GM19463 (cell line): Measurements from ENCODE around the gene SPINK9.
A peak's percentile ranks its signal among the peaks of the same experiment; 100 is the strongest.

Experiments used
- ATAC-seq: cut with Tn5 transposase; IDR thresholded peaks from one replicate; pipeline ENCODE4 v1.9.1; 2021; ENCODE audit warnings: mild to moderate bottlenecking, moderate library complexity; ENCODE audit not compliant: unreplicated experiment

The SPINK9 gene

DNA sequence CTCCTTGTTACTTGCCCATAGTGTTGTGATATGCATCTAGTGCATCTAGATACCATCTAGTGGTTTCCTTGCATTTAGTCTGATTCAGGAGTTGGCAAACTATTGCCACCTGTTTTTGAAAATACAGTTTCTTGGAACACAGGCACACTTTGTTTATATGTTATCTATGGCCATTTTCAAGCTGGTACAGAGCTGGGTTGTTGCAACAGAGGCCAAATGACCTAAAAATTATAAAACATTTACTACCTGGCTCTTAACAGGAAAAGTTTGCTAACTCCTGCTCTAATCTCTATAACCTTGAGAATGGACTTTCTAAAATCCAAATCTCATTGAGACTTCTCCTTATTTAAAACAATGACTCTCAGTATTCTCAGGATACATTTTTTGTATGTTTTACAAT is 29.0 kb downstream of the SPINK9 start:
- ATAC-seq, result no peak

DNA sequence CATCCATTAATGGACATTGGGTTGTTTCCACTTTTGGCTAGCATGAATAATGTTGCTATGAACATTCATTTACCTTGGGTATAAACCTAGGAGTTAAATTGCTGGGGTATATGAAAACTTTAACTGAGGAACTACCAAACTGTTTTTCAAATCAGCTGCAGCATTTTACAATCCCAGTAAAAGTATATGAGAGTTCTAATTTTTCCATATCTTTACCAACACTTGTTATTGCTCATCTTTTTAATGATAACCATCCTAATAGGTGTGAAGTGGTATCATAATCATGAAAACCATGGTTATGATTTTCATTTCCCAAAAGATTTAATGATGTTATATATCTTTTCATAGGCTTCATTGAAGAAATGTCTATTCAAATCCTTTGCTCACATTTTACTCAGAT is 32.9 kb downstream of the SPINK9 start:
- ATAC-seq, result no peak

DNA sequence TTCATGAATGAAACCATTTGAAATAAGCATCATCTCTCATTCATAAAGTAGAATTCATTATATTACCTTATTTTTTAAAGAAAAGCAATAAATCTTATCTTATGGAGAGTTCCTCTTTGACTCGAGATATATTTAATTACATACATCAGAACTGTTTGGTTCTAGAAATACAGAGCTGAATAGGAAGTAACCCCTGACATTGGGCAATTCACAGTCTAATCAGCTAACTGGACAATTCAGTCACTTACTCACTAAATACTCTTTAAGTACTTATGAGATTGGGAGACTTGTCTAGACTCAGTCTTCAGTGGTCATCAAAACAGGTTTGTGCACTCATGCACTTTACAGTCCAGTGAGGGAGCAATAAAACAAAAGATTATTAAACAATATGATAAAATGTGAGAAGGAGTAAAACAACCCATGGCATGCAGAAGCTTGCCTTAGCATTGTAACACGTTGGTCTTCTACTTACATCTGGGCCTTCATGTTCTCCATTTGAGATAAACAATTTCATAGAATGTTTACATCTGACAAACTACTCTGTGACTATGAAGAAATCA is 36.9 kb downstream of the SPINK9 start:
- no peak for ATAC-seq

DNA sequence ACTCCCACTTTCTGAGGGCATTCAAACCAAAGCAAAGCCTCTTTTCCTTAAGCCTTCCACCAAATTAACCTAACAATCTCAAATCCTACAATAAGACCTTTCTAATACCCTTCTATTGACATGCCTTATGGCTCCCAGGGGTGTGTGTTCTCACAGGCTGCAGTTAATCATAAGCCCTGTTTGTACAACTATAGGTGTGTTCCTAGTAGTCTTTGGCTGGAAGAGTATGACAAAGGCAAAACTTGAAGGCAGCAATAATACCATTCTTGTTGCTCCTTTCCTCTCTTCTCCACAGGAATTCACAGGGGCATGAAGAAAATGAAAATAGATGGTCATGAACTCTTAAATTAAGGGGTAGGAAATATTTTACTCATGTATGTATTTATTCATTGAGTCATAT is 37.5 kb downstream of the SPINK9 start:
- ATAC-seq, result no peak

DNA sequence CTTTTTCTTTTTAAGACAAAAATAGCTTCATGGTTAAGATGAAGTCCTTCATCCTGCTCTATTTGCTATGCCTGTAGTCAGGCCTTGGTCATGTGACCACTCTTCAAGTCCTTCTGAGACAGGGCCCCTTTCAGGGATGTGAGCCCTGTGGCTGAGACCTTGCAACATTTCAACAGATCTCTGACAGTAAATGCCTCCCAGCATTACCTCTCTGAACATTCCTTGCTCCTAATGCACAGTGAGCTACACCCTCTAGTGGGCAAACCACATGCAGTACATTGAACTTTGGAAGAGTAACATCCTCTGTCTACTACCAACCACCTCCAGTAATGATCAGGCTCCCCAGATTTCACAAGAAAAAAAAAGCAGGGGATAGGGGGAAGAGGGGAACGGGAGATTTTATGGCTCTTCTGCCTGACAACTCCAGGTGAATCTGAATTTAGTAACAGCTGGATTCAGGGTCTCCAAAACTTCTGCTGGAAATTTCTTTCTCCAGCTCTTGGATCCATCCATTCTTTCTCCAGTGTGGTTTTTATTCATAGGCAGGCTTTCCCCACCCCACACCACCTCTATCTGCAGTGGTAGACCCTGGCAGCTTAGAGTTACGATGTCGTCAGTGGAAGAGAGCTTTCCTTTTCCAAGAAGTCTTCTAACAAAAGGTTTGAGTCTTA is 39.5 kb downstream of the SPINK9 start:
- ATAC-seq, result peak; percentile 91

DNA sequence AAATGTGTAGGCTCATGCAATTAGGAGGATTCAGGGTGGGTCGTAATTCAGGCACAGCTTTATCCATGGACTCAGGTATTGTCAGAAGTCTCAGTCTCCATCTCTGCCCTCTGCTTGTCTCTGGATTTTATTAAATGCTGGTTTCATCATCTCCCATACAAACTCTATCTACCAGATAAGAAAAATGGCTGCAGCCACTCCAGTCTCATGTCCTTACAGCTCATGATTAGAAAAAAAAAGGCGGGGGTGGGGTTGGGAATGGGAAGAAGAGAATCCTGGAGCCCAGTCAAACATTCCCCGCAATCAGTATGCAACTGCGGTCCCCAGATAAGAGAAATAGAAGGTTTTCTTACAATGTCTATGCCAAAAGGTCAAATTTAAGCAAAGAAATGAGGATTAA is 40.8 kb downstream of the SPINK9 start:
- ATAC-seq, result no peak

DNA sequence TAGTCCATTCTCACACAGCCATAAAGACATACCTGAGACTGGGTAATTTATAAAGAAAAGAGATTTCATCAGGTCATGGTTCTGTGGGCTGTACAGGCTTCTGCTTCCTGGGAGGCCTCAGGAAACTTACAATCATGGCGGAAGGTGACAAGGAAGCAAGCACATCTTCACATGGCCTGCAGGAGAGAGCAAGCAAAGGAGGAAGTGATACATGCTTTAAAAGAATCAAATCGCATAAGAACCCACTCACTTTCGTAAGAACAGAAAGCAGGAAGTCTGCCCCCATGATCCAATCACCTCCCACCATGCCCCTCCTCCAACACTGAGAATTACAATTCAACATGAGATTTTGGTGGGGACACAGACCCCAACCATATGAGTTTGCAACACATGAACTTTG is 43.3 kb downstream of the SPINK9 start:
- no peak for ATAC-seq

DNA sequence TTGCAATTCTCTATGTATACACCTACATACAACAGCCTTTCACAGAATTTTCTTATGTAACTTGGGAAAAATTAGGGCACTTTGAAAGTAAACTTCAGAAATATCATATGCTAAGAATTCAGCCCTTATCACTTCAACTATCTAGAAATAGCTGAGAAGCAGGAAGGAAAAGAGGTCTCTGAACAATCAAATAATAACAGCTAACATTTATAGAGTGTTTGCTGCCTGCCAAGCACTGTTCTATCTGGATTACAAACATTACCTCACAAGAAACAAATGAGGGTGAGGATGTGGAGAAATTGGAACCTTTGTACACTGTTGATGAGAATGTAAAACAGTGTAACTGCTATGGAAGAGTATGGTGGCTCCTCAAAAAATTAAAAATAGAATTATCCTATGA is 44.0 kb downstream of the SPINK9 start:
- no peak for ATAC-seq

DNA sequence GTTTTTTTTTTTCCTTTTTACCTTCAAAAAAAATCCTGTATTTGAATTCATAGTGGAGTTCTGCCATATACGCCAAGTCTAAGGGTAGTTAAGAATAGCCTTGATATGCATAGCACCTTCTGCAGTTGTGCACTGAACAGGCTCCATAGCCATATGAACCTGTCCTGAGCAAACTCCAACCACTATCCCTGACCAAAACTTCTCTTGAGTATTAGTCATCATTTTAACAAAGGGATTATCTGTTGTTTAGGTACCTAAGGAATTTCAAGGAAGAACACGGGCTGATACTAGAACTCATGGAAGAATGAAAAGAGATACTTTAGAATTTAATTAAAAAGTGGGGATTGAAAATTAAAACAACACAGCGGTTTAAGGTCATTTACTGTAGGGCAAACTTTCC is 46.5 kb downstream of the SPINK9 start:
- ATAC-seq, result no peak

DNA sequence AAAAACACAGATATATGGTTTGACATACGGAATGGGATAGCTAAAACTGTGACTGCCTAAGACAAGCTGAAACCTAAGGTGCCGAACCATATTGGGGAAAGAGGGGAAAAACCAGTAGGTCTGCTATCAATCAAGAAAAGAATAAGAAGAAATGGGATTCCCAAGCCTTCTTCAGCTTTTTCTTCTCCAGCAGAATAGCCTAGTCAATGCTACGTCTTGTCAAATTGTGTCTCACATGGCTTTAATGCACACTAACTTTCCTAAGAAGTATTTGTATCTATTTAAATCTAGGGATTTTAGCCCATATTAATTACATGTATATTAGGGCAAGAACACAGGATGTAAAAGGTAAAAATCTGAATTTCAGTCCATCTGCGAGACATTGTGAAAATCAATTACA is 47.6 kb downstream of the SPINK9 start:
- no peak for ATAC-seq

DNA sequence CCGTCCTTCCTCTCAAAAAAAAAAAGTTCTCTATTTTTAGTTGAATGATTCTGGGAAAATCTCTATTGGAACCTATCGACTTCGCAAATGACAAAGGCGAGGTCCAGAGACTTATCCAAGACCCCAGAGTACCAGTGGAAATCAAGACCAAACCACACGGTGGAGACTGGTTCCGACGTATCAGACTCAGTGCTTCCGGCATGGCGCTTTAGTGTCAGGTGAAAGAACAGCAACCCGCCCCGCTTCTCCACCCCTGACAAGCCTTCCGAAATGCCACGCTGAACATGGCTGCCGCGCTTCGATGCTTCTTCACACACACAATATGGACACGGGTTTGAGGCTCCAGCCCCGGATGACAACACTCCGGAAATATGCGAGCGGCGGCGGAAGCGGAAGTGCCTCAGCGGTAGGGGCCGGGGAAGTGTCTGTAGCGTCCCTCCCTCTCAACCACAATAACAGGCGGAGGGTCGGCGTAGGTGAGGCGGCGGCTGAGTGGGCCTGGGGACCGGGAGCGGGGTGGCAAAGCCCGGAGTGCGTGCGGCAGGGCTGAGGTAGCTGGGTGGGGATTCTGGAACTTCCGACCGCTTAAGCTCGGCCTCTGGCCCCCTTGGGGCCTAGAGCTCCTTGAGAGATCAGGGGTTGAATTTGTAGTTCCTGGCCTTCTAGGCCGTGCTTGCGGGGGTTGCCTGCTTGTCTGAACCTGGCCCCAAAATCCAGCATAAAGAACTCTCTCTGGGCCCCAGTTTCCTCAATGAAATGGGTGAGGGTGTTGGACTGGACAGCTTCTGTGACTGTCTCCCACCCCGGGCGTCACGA is 48.4 kb downstream of the SPINK9 start, which contains the start of gene FBXO38:
Gene FBXO38, plus strand, starts transcription at position 395 of the 816 bp plus-strand sequence. CDS start 10,819 bp downstream, outside the sequence.
- peak; percentile 98 for ATAC-seq

DNA sequence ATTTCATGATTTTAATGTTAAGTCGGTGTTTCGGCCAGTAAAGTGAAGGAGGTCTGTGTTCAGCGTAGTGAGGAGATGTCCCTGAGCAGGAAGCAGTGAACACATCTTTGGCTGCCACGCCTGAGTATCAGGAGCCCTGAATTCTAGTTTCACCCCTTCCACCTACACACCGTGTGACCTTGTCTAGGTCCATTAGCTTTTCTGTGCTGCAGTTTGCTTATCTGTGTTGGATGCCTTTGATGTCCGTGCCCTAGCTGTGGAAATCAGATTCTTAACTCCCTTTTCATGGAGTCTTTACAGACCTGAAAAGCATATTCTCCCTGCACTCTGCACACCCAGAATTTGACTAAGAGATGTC is 49.0 kb downstream of the SPINK9 start:
- peak; percentile 16 for ATAC-seq

DNA sequence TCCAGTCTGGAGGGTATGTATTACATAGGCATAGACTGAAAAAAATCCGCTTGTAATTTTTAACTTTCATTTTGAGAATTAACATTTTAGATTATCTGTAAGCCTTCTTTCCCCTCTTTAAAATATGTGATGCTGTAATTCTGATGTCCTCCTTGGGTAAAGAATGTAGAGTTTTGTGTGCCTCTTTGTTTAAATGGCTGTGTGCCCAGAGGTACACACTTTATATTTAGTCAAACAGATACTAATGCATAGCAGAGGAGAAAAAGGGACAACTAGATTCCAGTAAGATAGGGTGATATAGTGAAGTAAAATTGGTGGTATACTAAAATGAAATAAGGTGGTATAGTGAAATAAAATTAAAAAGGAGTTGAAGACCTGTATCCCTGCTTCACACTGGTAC is 49.7 kb downstream of the SPINK9 start:
- no peak for ATAC-seq

DNA sequence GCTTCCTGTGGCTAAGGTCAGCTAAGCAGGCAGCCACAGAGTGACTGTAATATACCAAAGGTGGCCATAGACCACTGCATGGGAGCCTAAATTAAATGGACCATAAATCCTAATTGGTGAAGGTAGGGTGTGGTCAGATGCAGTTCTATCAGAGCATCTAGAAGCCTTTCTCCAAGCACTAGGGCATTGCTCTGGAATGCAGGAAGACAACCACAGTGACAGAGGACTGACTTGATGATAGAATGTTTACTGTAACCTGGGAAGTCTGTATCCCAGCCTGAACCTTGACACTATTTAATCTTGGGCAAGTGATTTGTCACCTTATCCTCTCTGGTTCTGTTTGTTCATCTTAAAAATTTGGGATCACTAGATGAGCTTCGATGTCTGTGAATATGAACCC is 50.7 kb downstream of the SPINK9 start:
- no peak for ATAC-seq

DNA sequence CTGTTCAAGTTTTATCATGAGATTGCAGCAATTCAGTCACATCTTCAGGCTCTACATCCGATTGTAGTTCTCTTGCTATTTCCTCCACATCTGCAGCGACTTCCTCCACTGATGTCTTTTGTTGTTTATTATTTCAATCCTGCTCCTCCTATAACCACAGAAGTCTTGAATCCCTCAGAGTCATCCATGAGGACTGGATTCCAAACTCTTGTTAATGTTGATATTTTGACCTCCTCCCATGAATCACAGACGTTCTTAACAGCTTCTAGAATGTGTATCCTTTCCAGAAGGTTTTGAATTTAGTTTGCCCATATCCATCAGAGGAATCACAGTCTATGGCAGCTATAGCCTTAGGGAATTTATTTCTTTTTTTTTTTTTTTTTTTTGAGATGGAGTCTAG is 52.0 kb downstream of the SPINK9 start:
- no peak for ATAC-seq

DNA sequence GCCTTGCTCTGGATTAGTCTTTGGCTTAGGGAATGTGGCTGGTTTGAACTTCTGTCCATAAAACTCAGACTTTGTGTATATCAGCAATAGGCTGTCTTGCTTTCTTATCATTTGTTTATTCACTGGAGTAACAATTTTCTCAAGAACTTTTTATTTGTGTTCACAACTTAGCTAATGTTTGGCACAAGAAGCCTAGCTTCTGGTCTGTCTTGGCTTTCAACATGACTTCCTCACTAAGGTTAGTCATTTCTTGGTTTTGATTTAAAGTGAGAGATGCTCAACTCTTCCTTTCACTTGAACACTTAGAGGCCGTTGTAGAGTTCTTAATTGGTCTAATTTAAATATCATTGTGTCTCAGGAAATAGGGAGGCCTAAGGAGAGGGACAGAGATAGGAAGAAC is 53.3 kb downstream of the SPINK9 start:
- ATAC-seq, result no peak
